Hepatocyte (in vitro differentiated cells): ENCODE results near the gene NRG2.

ENCODE experiments used
- CTCF ChIP-seq: fragments of 200-600 bp; sonication (generic); IDR thresholded peaks from 2 replicates; pipeline ENCODE4 v1.5.1; 2016; ENCODE audit warnings: antibody characterized with exemption, mild to moderate bottlenecking; ENCODE audit not compliant: poor library complexity
- EZH2 ChIP-seq: fragments of 200-600 bp; sonication (generic); IDR thresholded peaks from 2 replicates; pipeline ENCODE4 v1.6.1; 2016; ENCODE audit warnings: antibody characterized with exemption, mild to moderate bottlenecking, borderline replicate concordance
- EZH2phosphoT487 ChIP-seq: fragments of 200-600 bp; sonication (generic); IDR thresholded peaks from one replicate; pipeline ENCODE4 v1.6.1; 2018; ENCODE audit warnings: antibody characterized with exemption, mild to moderate bottlenecking, low read depth, moderate library complexity; ENCODE audit not compliant: unreplicated experiment, severe bottlenecking

GRCh38 chr5:139870677-139871076, 172.4 kb downstream of the NRG2 start:
- TF ChIP-seq CTCF = no peak
- no peak for TF ChIP-seq EZH2
- no peak for TF ChIP-seq EZH2phosphoT487
